Loucy (cell line): ENCODE data around the gene RRP8.

Experiments used
- H2AFZ ChIP-seq: fragments of 200-600 bp; sonication (generic); 2 replicates; pipeline ENCODE4 v1.6.0; 2016; ENCODE audit warnings: antibody characterized with exemption, mild to moderate bottlenecking, low read length, moderate library complexity
- H3F3A ChIP-seq: fragments of 200-600 bp; 2 replicates; pipeline ENCODE4 v1.6.0; 2016; ENCODE audit warnings: antibody characterized with exemption, low read depth, mild to moderate bottlenecking
- H3K27me3 ChIP-seq: fragments of 200-600 bp; sonication (generic); 2 replicates; pipeline ENCODE4 v1.6.1; 2014; ENCODE audit warnings: low read length, mild to moderate bottlenecking; ENCODE audit not compliant: insufficient read depth, poor library complexity, severe bottlenecking
- H3K36me3 ChIP-seq: fragments of 200-600 bp; sonication (generic); 2 replicates; pipeline ENCODE4 v1.6.1; 2016; ENCODE audit warnings: low read length; ENCODE audit not compliant: insufficient read depth
- H3K4me1 ChIP-seq: fragments of 200-600 bp; sonication (generic); 2 replicates; pipeline ENCODE4 v1.5.1; 2014; ENCODE audit warnings: low read length, mild to moderate bottlenecking; ENCODE audit not compliant: insufficient read depth, poor library complexity, severe bottlenecking
- H3K4me2 ChIP-seq: fragments of 200-600 bp; sonication (generic); 2 replicates; pipeline ENCODE4 v1.6.0; 2014; ENCODE audit warnings: antibody characterized with exemption, low read length, low read depth, mild to moderate bottlenecking; ENCODE audit not compliant: poor library complexity, severe bottlenecking
- H3K4me3 ChIP-seq: fragments of 200-600 bp; sonication (generic); 2 replicates; pipeline ENCODE4 v1.5.1; 2014; ENCODE audit warnings: low read length, mild to moderate bottlenecking, mixed read lengths; ENCODE audit not compliant: poor library complexity, severe bottlenecking
- H3K79me2 ChIP-seq: fragments of 200-600 bp; sonication (generic); 2 replicates; pipeline ENCODE4 v1.6.1; 2014; ENCODE audit warnings: low read length; ENCODE audit not compliant: insufficient read depth
- H3K9ac ChIP-seq: fragments of 200-600 bp; sonication (generic); 2 replicates; pipeline ENCODE4 v1.6.0; 2014; ENCODE audit warnings: mild to moderate bottlenecking, low read depth, low read length, moderate library complexity; ENCODE audit not compliant: poor library complexity, severe bottlenecking
- H3K9me2 ChIP-seq: fragments of 200-600 bp; sonication (generic); replicated peaks from 2 replicates; pipeline ENCODE4 v1.6.1; 2016; ENCODE audit warnings: low read depth, low read length, mixed read lengths
- H3K9me3 ChIP-seq: fragments of 200-600 bp; sonication (generic); 2 replicates; pipeline ENCODE4 v1.6.1; 2014; ENCODE audit warnings: mild to moderate bottlenecking, antibody characterized with exemption, low read length, low read depth; ENCODE audit not compliant: insufficient read depth
- H4K20me1 ChIP-seq: fragments of 200-600 bp; sonication (generic); 2 replicates; pipeline ENCODE4 v1.6.0; 2014; ENCODE audit warnings: antibody characterized with exemption, low read length, mild to moderate bottlenecking; ENCODE audit not compliant: insufficient read depth, poor library complexity, severe bottlenecking
- EZH2phosphoT487 ChIP-seq: fragments of 200-600 bp; IDR thresholded peaks from 2 replicates; pipeline ENCODE4 v1.6.1; 2018; ENCODE audit warnings: antibody characterized with exemption, mild to moderate bottlenecking, moderate library complexity, borderline replicate concordance
- TF ChIP-seq, protein P1 (sequence below): fragments of 200-600 bp; sonication (generic); conservative IDR thresholded peaks from 2 replicates; pipeline ENCODE4 v1.5.1; 2014; ENCODE audit warnings: mild to moderate bottlenecking, antibody characterized with exemption, low read length

The RRP8 gene

DNA sequence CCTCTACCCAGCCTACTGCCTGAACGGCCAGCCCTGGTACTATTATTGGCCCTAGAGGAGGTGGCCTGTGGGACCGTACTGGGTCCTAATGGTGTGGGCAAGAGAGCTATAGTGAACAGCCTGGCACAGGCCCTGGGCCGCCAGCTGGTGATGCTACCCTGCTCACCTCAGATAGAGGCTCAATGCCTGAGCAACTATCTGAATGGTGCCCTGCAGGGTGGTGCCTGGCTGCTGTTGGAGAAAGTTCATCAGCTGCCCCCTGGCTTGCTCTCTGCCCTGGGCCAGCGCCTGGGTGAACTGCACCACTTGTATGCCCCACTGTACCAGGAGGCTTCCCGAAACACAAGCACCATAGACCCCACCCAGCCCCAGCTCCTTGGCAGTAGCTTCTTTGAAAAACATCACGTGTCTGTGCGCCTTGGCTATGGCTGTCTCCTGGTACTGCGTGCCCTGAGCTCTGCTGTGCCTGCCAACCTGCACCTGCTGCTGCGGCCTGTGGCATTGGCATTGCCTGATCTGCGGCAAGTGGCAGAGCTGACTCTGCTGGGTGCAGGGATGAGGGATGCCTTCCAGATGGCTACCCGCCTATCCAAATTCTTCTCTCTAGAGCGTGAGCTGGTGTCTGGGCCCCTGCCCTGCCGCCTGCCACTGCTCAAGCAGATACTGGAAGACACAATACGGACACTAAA is 57.4 kb downstream of the RRP8 start:
- no peaks in the 10 kb centered on the region for H4K20me1 ChIP-seq
- H3K4me3 ChIP-seq, result no peak overlapping the region
- H3K9ac ChIP-seq, result no peak overlapping the region
- no peak overlapping the region for H3K4me2 ChIP-seq
- H3K9me3 ChIP-seq, result no peaks in the 10 kb centered on the region
- peaks cover 5% of the 10 kb centered on the region for H3K4me1 ChIP-seq
- no peaks in the 10 kb centered on the region for H3K9me2 ChIP-seq
- no peaks in the 10 kb centered on the region; the same call in 1 of the 2 replicates for H3K36me3 ChIP-seq
- TF ChIP-seq, protein P1, sequence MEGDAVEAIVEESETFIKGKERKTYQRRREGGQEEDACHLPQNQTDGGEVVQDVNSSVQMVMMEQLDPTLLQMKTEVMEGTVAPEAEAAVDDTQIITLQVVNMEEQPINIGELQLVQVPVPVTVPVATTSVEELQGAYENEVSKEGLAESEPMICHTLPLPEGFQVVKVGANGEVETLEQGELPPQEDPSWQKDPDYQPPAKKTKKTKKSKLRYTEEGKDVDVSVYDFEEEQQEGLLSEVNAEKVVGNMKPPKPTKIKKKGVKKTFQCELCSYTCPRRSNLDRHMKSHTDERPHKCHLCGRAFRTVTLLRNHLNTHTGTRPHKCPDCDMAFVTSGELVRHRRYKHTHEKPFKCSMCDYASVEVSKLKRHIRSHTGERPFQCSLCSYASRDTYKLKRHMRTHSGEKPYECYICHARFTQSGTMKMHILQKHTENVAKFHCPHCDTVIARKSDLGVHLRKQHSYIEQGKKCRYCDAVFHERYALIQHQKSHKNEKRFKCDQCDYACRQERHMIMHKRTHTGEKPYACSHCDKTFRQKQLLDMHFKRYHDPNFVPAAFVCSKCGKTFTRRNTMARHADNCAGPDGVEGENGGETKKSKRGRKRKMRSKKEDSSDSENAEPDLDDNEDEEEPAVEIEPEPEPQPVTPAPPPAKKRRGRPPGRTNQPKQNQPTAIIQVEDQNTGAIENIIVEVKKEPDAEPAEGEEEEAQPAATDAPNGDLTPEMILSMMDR, result no peak
- TF ChIP-seq EZH2phosphoT487, result no peak
- H2AFZ ChIP-seq, result no peak overlapping the region
- H3K27me3 ChIP-seq, result no peaks in the 10 kb centered on the region
- no peaks in the 10 kb centered on the region for H3F3A ChIP-seq
- no peaks in the 10 kb centered on the region for H3K79me2 ChIP-seq
